GM10248 (cell line): ENCODE results near the gene TLCD1.

ENCODE experiments used
- CTCF ChIA-PET: fragments of 300-600 bp; sonication (Branson Sonifier 250); formaldehyde crosslinking; extraction: SDS; loops from one replicate; lab custom pipeline; 2021; ENCODE audit warnings: antibody characterized with exemption; lab: Yijun Ruan, JAX
- POLR2A ChIA-PET: fragments of 350-650 bp; sonication (Branson Sonifier 250); formaldehyde crosslinking; extraction: SDS; loops from one replicate; lab custom pipeline; 2020; ENCODE audit warnings: antibody characterized with exemption; lab: Yijun Ruan, JAX
- DNase-seq: peaks from one replicate; pipeline ENCODE4 v3.0.0; 2012; ENCODE audit errors: extremely low spot score
- CTCF ChIP-seq: IDR thresholded peaks from 2 replicates; pipeline ENCODE4 v1.5.1; 2012; ENCODE audit warnings: mild to moderate bottlenecking, low read depth; ENCODE audit errors: extremely low read depth, missing control alignments, control extremely low read depth

The TLCD1 gene

GRCh38 chr17:28702752-28703150 is 23.3 kb downstream of the TLCD1 start:
- ChIA-PET POLR2A (interaction anchor here (0.5 to 1.0 kb wide), 2 partner anchors 17 to 26 kb away, joined by 3 read pairs; no protein-coding TSS in a partner anchor), CTCF (interaction anchor here (0.8 to 2.5 kb wide), 8 partner anchors 9 to 90 kb away, joined by 3 to 9 read pairs (median 4); partner anchors contain the start of genes PROCA1 and RPL23A)
- TF ChIP-seq CTCF: no peak
- no peak for DNase-seq

GRCh38 chr17:28702026-28702751 is 23.8 kb downstream of the TLCD1 start:
- POLR2A ChIA-PET: interaction anchor here (0.5 to 1.0 kb wide), 3 partner anchors 17 to 40 kb away, joined by 3 read pairs; partner anchors contain the start of genes SDF2 and SUPT6H
- no peak for DNase-seq
- CTCF ChIA-PET: interaction anchor here (0.8 to 2.5 kb wide), 8 partner anchors 9 to 89 kb away, joined by 3 to 9 read pairs (median 4); partner anchors contain the start of genes PROCA1, RPL23A and SDF2
- TF ChIP-seq CTCF: no peak

- CTCF ChIA-PET: interaction anchor here (0.9 to 2.5 kb wide), 4 partner anchors 11 to 57 kb away, joined by 3 to 9 read pairs (median 4); partner anchors contain the start of genes PROCA1 and SDF2
- POLR2A ChIA-PET: no interaction called here
- TF ChIP-seq CTCF: no peak
- no peak for DNase-seq
Observed at GRCh38 chr17:28700830-28701492, 25.1 kb downstream of the TLCD1 start.

GRCh38 chr17:28700278-28700677 is 25.8 kb downstream of the TLCD1 start:
- ChIA-PET CTCF (interaction anchor here (0.9 to 2.5 kb wide), 3 partner anchors 11 to 56 kb away, joined by 3 to 9 read pairs (median 4); partner anchors contain the start of gene PROCA1), POLR2A (no interaction called here)
- TF ChIP-seq CTCF: no peak

GRCh38 chr17:28698253-28698941 is 27.6 kb downstream of the TLCD1 start:
- no peak for DNase-seq
- POLR2A ChIA-PET: no interaction called here
- TF ChIP-seq CTCF: no peak
- CTCF ChIA-PET: no interaction called here

More at GRCh38 chr17:28700278-28700677, 25.8 kb downstream of the TLCD1 start:
- DNase-seq: no peak

- ChIA-PET CTCF (interaction anchor here (0.9 to 1.5 kb wide), 6 partner anchors 19 to 792 kb away, joined by 3 read pairs; no protein-coding TSS in a partner anchor), POLR2A (interaction anchor here (1.2 kb wide), 1 partner anchor 15 kb away, joined by 3 read pairs; no protein-coding TSS in a partner anchor)
- TF ChIP-seq CTCF: no peak
- DNase-seq: no peak
Observed at GRCh38 chr17:28693869-28694268, 32.2 kb downstream of the TLCD1 start.
